Tongue (tissue), 2 donors: ENCODE data around the gene SYTL3. TPM values are rescaled to one million over a fixed set of nuclear protein-coding genes. Genes with fewer than 3 reads are reported as not detected.
"Not testable (repeated sequence)": the region's sequence is repeated elsewhere in the genome, so short reads cannot be mapped to it uniquely, and the experiment has no call there.

Source experiments
- DNase-seq: peaks from one replicate; pipeline ENCODE4 v3.0.0-alpha.2; 2015
- total RNA-seq: library from RNA; depleted of rRNA; stranded (reverse); fragments of >200 nt; gene quantifications from one replicate; pipeline ENCODE4 v1.2.3, GENCODE V29; 2014

SYTL3 gene
- total RNA-seq, 1 donor from 2014 or later: 9.9 TPM

GRCh38 chr6:158688860-158689259, 39.0 kb downstream of the SYTL3 start:
- DNase-seq: no peak

- DNase-seq: no peak
Observed at GRCh38 chr6:158694913-158695312, 45.1 kb downstream of the SYTL3 start.

GRCh38 chr6:158697811-158698210, 48.0 kb downstream of the SYTL3 start:
- no peak for DNase-seq

GRCh38 chr6:158698931-158699330, 49.1 kb downstream of the SYTL3 start:
- no peak for DNase-seq

- not testable (repeated sequence) for DNase-seq
Observed at GRCh38 chr6:158701268-158701667, 51.4 kb downstream of the SYTL3 start.

- peak; percentile 93 for DNase-seq
Observed at GRCh38 chr6:158703111-158703836, 53.4 kb downstream of the SYTL3 start.

GRCh38 chr6:158703837-158704822, 54.3 kb downstream of the SYTL3 start:
- peak; percentile 91 for DNase-seq

- no peak for DNase-seq
Observed at GRCh38 chr6:158705386-158706126, 55.7 kb downstream of the SYTL3 start.

GRCh38 chr6:158706369-158706982, 56.6 kb downstream of the SYTL3 start:
- DNase-seq: peak; percentile 69

- no peak for DNase-seq
Observed at GRCh38 chr6:158707120-158707820, 57.4 kb downstream of the SYTL3 start.

- DNase-seq: peak; percentile 30
Observed at GRCh38 chr6:158707821-158708195, 58.0 kb downstream of the SYTL3 start.

- peak; percentile 65 for DNase-seq
Observed at GRCh38 chr6:158708239-158708638, 58.4 kb downstream of the SYTL3 start.

GRCh38 chr6:158709809-158710208, 60.0 kb downstream of the SYTL3 start:
- no peak for DNase-seq

- no peak for DNase-seq
Observed at GRCh38 chr6:158711264-158711663, 61.4 kb downstream of the SYTL3 start.

- DNase-seq: no peak
Observed at GRCh38 chr6:158713469-158713868, 63.6 kb downstream of the SYTL3 start.

- peak; percentile 37 for DNase-seq
Observed at GRCh38 chr6:158714706-158715105, 64.9 kb downstream of the SYTL3 start.

- no peak for DNase-seq
Observed at GRCh38 chr6:158715330-158716311, 65.8 kb downstream of the SYTL3 start.

- no peak for DNase-seq
Observed at GRCh38 chr6:158717341-158718330, 67.8 kb downstream of the SYTL3 start.
